Peyer's patch (tissue), 4 donors: ENCODE results near the gene COMMD7.

Experiments used
- CTCF ChIP-seq, 6 experiments: fragments of 450-650 bp in 4 of 6; fragments of 200-600 bp in 2 of 6; sonication (generic) in 1 of 6; IDR thresholded peaks; one replicate each; pipeline ENCODE4 v1.5.1; 2017 to 2019; ENCODE audit warnings: antibody characterized with exemption in 6 of 6, mild to moderate bottlenecking in 3 of 6, moderate library complexity in 1 of 6
- POLR2A ChIP-seq, 2 donors: fragments of 450-650 bp; IDR thresholded peaks; one replicate each; pipeline ENCODE4 v1.5.1; 2017; ENCODE audit warnings: antibody characterized with exemption in 2 of 2, mild to moderate bottlenecking in 2 of 2, moderate library complexity in 2 of 2

- TF ChIP-seq POLR2A (IDR thresholded peaks at IDR 0.05) (no peak), CTCF (IDR thresholded peaks at IDR 0.05) (no peak)
Observed at GRCh38 chr20:32737371-32738223, 5.7 kb downstream of the COMMD7 start.
